Activated naive CD4-positive, alpha-beta T cell treated with anti-CD3 and anti-CD28 coated beads for 36 hours (primary cell): ENCODE data around the gene MELTF. TPM values are rescaled to one million over a fixed set of nuclear protein-coding genes. Genes with fewer than 3 reads are reported as not detected.
A peak's percentile ranks its signal among the peaks of the same experiment; 100 is the strongest.

Source experiments
- CTCF ChIA-PET: fragments of 350-600 bp; sonication (Branson Sonifier 250); formaldehyde crosslinking; loops from one replicate; lab custom pipeline; 2021; ENCODE audit warnings: antibody characterized with exemption; lab: Charles Lee
- DNase-seq: peaks from one replicate; pipeline ENCODE4 v3.0.0-alpha.2; 2020
- H3K27ac Mint-ChIP-seq: one replicate; pipeline ENCODE4 v1.8.0; 2021; ENCODE audit warnings: mild to moderate bottlenecking, mixed read lengths
- H3K27me3 Mint-ChIP-seq: one replicate; pipeline ENCODE4 v1.8.0; 2021; ENCODE audit warnings: low read depth, mixed read lengths
- H3K36me3 Mint-ChIP-seq: one replicate; pipeline ENCODE4 v1.8.0; 2021; ENCODE audit warnings: low read depth, mixed read lengths
- H3K4me1 Mint-ChIP-seq: one replicate; pipeline ENCODE4 v1.8.0; 2021; ENCODE audit warnings: low read depth, mixed read lengths
- H3K4me3 Mint-ChIP-seq: one replicate; pipeline ENCODE4 v1.8.0; 2021; ENCODE audit warnings: mild to moderate bottlenecking, moderate library complexity, mixed read lengths
- H3K9me3 Mint-ChIP-seq: one replicate; pipeline ENCODE4 v1.8.0; 2021; ENCODE audit warnings: mixed read lengths
- intact Hi-C: fragments of 100-400 bp; cut with micrococcal nuclease; formaldehyde crosslinking; loops from one replicate; pipeline ENCODE4 v1.15.1; 2023
- total RNA-seq, 2 experiments: library from RNA; stranded (reverse); gene quantifications; one replicate each; pipeline ENCODE4 v1.2.3, GENCODE V29; 2021

MELTF gene
- total RNA-seq, 2 experiments from 2014 or later: 5.1 to 5.5 TPM

- intact Hi-C loops: loop anchor here (1.0 to 5.0 kb wide), 4 partner anchors 26 to 294 kb away; partner anchors contain the start of genes DLG1, MELTF and NCBP2
- Mint-ChIP-seq H3K27me3 (no peaks in the 10 kb centered on the region), H3K4me1 (peaks cover 8% of the 10 kb centered on the region), H3K27ac (peak overlapping the region; percentile 77), H3K36me3 (no peaks in the 10 kb centered on the region), H3K9me3 (no peaks in the 10 kb centered on the region), H3K4me3 (peak overlapping the region; percentile 78)
- DNase-seq: peak; percentile 41
- CTCF ChIA-PET: interaction anchor here (0.6 to 3.1 kb wide), 5 partner anchors 26 to 483 kb away, joined by 4 to 17 read pairs (median 8); partner anchors contain the start of gene MELTF
These were observed 25.9 kb downstream of the MELTF start for GRCh38 chr3:197003461-197004385.

GRCh38 chr3:197002701-197003454 is 26.7 kb downstream of the MELTF start:
- H3K36me3 Mint-ChIP-seq: no peaks in the 10 kb centered on the region
- CTCF ChIA-PET: interaction anchor here (1.4 to 2.1 kb wide), 3 partner anchors 26 to 184 kb away, joined by 7 to 15 read pairs (median 8); partner anchors contain the start of gene MELTF
- no peaks in the 10 kb centered on the region for H3K9me3 Mint-ChIP-seq
- intact Hi-C loops: loop anchor here (1.0 to 5.0 kb wide), 5 partner anchors 26 to 507 kb away; partner anchors contain the start of genes DLG1, MELTF and NCBP2
- no peak overlapping the region for H3K27ac Mint-ChIP-seq
- peaks cover 8% of the 10 kb centered on the region for H3K4me1 Mint-ChIP-seq
- peak; percentile 92 for DNase-seq
- no peak overlapping the region for H3K4me3 Mint-ChIP-seq
- no peaks in the 10 kb centered on the region for H3K27me3 Mint-ChIP-seq

DNA sequence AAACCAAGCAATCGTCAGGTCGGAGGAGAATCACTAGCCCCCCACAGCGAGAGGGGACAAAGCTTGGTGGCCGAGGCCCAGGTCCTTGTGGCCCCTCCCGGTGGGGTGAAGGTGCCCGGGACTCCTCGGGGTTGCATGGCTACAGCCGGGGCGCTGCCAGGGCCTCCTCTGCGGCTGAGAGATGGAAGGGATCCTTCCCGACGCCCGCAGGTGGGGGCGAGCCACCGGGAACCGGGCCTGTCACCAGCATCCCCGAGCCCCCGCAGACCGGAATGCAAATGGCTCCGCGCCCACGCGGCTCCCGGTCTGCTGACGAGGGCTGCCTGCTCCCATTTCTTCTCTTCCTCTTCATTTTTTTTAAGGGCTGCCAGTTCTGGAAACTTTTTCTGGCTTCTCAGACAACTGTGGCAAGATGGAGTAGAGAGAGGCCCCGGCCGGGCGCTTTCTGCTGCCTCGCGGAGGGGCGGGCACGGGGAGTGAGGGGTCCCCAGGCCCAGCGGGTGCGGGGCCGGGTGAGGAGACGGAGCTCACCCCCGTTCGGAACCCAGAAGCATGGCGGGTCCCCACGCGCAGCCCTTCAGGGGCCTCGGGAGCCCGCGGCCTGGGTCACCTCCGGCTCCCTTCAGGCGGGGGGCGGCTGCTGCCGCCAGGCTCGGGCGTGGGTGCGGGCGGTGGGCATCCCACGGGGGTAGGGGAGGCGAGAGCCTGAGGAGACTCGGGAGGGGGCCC is 27.5 kb downstream of the MELTF start:
- Mint-ChIP-seq H3K27ac (no peak overlapping the region), H3K9me3 (no peaks in the 10 kb centered on the region), H3K27me3 (no peaks in the 10 kb centered on the region), H3K4me1 (peaks cover 8% of the 10 kb centered on the region), H3K36me3 (no peaks in the 10 kb centered on the region), H3K4me3 (peak overlapping the region; percentile 47)
- intact Hi-C loops: loop anchor here (1.0 to 5.0 kb wide), 2 partner anchors 295 to 508 kb away; partner anchors contain the start of gene DLG1
- DNase-seq: peak; percentile 8
- CTCF ChIA-PET: interaction anchor here (1.4 to 2.1 kb wide), 3 partner anchors 27 to 185 kb away, joined by 7 to 15 read pairs (median 8); partner anchors contain the start of gene MELTF

DNA sequence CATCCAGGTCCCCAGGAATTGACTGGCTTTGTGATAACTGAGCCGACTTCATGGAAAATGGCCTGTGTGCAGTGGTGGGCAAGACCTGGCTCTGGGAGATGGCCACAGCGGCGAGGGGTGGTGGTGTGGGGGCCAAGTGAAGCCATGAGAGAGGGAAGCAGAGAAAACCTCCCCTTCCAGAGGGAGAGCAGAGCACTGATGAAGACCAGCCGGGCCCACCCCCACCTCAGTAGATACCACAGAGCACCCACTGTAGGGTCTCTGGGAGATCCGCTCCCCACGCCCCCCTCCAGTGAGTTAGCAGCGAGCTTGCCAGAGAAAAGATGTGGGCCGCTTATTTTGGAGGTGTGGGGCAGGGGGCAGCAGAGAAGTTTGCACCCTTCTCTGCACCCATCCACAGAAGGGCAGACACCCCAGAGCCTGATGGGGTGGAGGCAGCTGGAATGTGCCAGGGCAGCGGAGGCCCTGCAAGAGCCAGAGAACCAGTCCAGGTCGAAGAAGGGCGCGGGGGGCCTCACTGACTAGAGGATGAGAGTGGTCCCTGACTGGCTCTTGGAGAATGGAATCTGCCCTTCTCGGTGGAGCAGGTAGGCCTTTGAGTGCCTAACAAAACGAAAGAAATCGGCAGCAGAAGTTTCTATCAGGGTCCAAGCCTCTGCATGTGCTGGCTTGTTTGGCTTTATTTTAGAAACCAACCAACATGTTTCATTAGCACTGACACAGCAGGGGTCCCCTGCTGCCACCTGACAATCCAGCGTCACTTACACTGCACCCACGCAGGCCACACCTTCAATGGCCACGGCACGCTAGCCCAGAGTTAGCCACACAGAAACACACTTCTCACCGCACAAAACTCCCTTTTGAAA is 28.3 kb downstream of the MELTF start:
- no peaks in the 10 kb centered on the region for H3K9me3 Mint-ChIP-seq
- intact Hi-C loops: loop anchor here (5.0 kb wide), 1 partner anchor 296 kb away; the partner anchor contains the start of gene DLG1
- H3K4me1 Mint-ChIP-seq: peaks cover 8% of the 10 kb centered on the region
- H3K4me3 Mint-ChIP-seq: peak overlapping the region; percentile 47
- H3K36me3 Mint-ChIP-seq: no peaks in the 10 kb centered on the region
- CTCF ChIA-PET: interaction anchor here (0.6 to 2.1 kb wide), 2 partner anchors 28 to 183 kb away, joined by 3 to 15 read pairs; partner anchors contain the start of gene MELTF
- no peak overlapping the region for H3K27ac Mint-ChIP-seq
- H3K27me3 Mint-ChIP-seq: no peaks in the 10 kb centered on the region
- no peak for DNase-seq

- H3K27ac Mint-ChIP-seq: no peak overlapping the region
- H3K4me3 Mint-ChIP-seq: no peak overlapping the region
- intact Hi-C loops: loop anchor here (5.0 kb wide), 1 partner anchor 297 kb away; the partner anchor contains the start of gene DLG1
- H3K9me3 Mint-ChIP-seq: no peaks in the 10 kb centered on the region
- DNase-seq: no peak
- H3K27me3 Mint-ChIP-seq: no peaks in the 10 kb centered on the region
- H3K36me3 Mint-ChIP-seq: no peaks in the 10 kb centered on the region
- CTCF ChIA-PET: interaction anchor here (0.6 to 1.2 kb wide), 4 partner anchors 22 to 182 kb away, joined by 3 to 6 read pairs (median 3); no protein-coding TSS in a partner anchor
- H3K4me1 Mint-ChIP-seq: peaks cover 8% of the 10 kb centered on the region
These were observed 29.4 kb downstream of the MELTF start for GRCh38 chr3:197000211-197000610.

DNA sequence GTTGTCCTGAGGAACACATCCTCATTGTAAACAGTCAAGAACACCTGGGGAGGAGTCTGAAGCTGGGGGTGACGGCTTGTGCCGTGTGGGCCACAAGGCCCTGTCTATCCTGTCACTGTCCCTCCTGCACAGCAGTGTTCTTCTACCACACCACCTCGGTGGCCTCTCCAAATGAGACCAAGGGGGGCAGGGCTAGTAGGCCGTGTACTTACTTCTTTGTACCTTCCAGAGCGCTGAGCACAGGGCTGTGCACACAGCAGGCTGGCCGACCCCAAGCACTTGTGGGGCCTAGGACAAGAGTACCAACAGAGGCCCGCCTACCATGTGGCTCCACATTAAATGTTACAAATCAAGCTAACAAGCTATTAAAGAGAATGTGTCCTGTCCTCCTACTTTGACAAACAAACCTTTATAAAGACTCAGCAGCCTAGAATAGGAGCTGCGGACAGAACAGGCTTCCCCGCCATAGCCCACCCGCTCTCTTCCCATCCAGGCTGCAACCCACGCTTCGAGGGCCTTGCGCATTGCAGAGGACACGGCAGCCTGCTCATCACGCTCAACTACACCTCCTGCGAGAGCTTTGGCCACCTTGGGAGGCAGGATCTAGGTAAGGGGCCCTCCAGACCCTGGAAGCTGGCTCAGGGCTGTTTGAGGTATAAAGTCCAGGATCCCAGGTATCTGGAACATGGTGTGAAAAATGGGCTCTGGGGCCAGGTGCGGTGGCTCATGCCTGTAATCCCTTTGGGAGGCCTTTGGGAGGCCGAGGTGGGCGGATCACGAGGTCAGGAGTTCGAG is 30.5 kb downstream of the MELTF start:
- no peak for DNase-seq
- CTCF ChIA-PET: interaction anchor here (1.2 kb wide), 1 partner anchor 21 kb away, joined by 3 read pairs; no protein-coding TSS in a partner anchor
- H3K4me3 Mint-ChIP-seq: no peak overlapping the region

DNA sequence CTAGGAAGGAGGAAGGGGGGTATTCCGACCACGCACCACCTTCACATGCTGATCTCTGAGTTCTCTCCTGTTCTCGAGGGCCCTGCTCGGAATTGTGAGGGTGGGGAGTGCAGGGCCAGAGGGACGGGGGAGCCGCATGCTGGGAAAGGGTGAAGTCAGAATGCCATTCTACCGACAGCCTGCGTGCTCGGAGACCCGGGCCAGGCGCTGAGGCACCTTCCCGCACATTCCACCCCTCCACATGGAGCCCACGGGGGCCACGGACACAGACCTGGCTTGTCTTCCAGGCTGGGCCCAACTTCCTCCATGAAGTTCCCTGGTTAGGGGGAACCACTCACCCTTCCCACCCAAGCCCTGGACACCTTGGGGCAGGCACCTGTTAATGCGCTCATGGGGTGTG is 32.3 kb downstream of the MELTF start:
- H3K4me1 Mint-ChIP-seq: peaks cover 3% of the 10 kb centered on the region
- intact Hi-C loops: no loop called here
- H3K9me3 Mint-ChIP-seq: no peaks in the 10 kb centered on the region
- no peak overlapping the region for H3K27ac Mint-ChIP-seq
- DNase-seq: no peak
- H3K36me3 Mint-ChIP-seq: no peaks in the 10 kb centered on the region
- no peak overlapping the region for H3K4me3 Mint-ChIP-seq
- CTCF ChIA-PET: interaction anchor here (1.0 to 1.3 kb wide), 3 partner anchors 10 to 32 kb away, joined by 3 to 7 read pairs (median 3); partner anchors contain the start of gene MELTF
- no peaks in the 10 kb centered on the region for H3K27me3 Mint-ChIP-seq

More for the DNA sequence above, 30.5 kb downstream of the MELTF start:
- Mint-ChIP-seq H3K27ac (no peak overlapping the region), H3K27me3 (no peaks in the 10 kb centered on the region), H3K9me3 (no peaks in the 10 kb centered on the region), H3K36me3 (no peaks in the 10 kb centered on the region), H3K4me1 (peaks cover 5% of the 10 kb centered on the region)
- intact Hi-C loops: no loop called here

DNA sequence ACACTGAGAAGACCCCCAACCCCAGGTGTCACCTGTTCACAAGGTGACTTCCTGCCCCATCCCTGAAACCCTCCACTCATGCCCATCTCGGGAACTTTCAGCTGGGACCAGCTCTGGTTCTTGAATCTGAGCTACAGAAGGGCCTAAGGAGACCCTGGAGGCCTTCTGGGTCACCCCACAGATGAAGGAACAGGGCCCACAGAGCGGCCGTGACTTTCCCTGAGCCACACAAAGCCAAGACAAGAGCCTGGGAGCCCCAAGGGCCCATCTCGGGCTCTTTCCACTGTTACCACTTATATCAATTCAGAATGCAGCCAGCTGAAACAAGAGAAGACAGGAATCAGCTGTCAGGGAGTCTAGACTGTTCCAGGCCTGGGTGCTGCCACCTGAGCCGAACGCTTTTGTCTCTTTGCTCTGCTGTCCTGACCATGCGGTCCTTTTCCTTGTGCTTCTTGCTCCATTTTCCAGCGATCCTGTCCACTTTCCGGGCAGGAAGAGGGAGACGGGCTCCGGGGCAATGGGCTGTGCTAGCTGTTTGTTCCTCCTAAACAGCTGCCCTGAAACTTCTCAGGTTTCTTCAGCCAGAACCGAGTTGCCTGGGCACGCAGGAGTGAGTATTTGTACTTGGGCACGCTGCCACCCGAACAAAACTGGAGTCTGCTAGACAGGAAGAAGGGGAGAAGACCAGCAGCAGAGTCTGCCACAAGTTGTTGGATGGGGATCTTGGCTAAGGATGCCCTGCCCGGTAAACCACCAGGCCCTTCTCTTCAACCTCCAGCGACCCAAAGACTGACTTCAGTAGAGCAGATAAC is 33.0 kb downstream of the MELTF start:
- DNase-seq: no peak
- Mint-ChIP-seq H3K4me1 (peaks cover 1% of the 10 kb centered on the region), H3K27ac (no peak overlapping the region), H3K9me3 (no peaks in the 10 kb centered on the region), H3K27me3 (no peaks in the 10 kb centered on the region), H3K36me3 (no peaks in the 10 kb centered on the region), H3K4me3 (no peak overlapping the region)
- CTCF ChIA-PET: interaction anchor here (1.4 kb wide), 1 partner anchor 33 kb away, joined by 5 read pairs; the partner anchor contains the start of gene MELTF
- intact Hi-C loops: no loop called here

DNA sequence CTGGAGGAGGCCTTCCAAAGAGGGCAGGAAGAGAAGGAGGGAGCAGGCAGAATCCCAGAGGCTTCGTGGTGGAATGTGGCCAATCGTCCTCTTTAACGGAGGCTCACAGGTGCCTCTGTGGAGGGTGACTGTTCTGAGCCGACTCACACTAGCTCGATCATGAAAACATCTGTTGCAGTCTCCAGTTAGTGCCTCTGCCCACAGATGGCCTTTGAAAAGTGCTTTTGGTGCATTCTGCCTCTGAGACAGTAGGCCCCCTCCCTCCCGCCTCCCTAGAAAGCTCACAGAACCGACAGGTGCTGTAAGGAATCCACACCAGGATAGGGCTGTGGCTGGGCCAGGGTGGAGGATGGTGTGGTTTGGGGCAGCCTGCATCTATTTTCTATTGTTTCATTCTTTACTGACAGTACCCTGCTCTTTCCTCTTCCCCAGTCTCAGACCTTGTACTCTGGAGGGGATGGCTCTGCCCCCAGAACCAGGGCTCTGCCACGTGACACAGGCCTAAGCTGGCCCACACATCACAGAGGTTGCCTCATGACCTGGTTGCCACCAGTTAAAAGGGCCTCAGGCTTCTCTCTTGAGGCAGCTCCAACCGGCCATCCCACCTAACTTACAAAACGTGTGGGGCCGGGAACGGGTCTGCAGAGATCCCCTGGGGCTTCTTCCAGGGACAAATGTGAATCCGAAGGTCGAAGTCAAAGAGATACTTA is 33.8 kb downstream of the MELTF start:
- Mint-ChIP-seq H3K4me1 (no peaks in the 10 kb centered on the region), H3K36me3 (no peaks in the 10 kb centered on the region), H3K27me3 (no peaks in the 10 kb centered on the region), H3K9me3 (no peaks in the 10 kb centered on the region), H3K4me3 (no peak overlapping the region), H3K27ac (no peak overlapping the region)
- intact Hi-C loops: no loop called here
- no peak for DNase-seq
- CTCF ChIA-PET: interaction anchor here (0.6 to 1.4 kb wide), 2 partner anchors 34 to 158 kb away, joined by 3 to 5 read pairs; partner anchors contain the start of gene MELTF
